IPS DF 4.7 (cell line): ENCODE measurements around the gene NACC2.
A peak's percentile ranks its signal among the peaks of the same experiment; 100 is the strongest.

Experiments
- DNase-seq: peaks from one replicate; pipeline ENCODE4 v3.0.0-alpha.2; 2013; ENCODE audit warnings: low spot score; ENCODE audit errors: extremely low read depth

NACC2 gene

GRCh38 chr9:136058084-136058483 is 37.0 kb downstream of the NACC2 start:
- no peak for DNase-seq

DNA sequence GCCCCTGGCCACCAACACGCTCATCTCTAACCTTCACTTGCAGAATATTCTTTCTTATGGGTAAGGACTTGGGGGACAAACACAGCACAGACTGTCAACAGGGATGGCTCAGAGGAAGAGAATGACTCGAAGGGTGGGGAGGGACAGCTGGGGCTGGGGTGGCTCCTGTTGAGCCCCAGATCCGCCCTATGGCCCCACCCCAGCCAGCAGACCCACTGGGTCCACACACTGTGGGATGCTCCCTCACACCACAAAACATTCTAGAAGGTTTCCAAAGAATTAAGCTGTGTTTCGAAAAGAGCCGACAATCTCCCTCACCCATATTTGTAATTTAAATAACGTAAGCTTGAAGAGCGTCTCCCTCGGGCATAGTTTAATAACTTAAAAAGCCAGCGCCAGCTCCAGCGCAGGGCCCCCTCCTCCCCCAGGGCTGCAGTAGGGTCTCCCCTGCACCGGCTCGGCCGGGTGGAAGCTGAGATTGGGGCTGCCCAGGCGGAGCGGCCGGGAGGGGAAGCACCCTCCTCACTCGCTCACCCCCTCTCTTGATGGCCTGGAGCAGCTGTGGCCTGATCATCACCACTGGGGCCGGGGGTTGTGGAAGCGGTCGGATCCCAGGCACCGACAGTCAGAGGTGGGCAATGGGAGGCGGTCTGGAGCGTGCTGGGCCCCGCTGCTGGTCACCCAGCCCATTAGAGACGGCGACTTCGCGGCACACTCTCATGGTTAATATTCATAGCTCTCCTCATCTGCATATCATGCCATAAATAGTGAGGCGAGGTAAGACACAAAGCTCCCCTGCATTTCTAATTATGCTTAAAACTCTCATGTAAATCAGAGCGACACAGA is 37.6 kb downstream of the NACC2 start:
- DNase-seq: no peak

- no peak for DNase-seq
These were observed 38.4 kb downstream of the NACC2 start for GRCh38 chr9:136056546-136057235.

- DNase-seq: no peak
These were observed 39.2 kb downstream of the NACC2 start for GRCh38 chr9:136055715-136056545.

DNA sequence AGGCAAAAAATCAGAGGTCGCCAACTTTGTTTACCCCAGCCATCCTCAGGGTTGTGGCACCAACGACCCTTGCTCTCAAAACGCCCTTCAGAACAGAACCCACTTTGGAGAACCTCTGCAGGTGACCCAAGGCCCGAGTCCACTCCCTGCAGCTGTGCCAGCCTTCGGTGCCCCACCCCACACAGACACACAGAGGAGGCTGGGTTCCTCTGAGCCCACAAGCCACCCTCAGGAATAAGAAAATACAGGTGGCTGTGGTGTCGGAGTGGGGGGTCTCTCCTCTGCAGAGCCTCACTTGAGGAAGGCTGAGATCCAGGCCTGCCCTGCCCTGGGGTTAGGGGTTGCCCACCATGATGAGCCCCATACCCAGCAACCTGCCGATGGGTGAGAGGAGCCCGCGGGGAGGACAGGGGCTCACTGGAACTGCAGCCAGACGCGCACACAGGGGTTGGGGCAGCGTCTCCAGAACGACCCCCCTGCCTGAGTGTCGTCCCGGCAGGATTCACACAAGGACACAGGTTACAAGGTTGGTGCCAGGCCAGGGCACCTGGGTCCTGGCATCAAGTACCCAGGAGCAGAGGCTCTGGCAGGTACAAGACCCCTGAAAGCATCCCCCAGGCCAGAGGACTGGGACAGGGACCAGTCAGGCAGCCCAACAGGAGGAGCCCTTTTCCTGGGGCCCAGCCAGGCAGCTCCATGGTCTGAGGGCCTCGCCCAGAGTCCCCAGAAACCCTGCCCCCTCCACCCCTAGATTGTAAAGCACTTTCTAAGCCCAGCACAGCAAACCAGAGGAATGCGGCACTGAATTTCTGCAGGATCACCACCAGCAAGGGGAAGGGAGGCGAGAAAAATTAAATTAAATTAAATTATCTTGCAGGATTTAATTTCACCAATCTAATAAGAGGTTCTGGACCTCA is 40.0 kb downstream of the NACC2 start:
- DNase-seq: no peak

DNA sequence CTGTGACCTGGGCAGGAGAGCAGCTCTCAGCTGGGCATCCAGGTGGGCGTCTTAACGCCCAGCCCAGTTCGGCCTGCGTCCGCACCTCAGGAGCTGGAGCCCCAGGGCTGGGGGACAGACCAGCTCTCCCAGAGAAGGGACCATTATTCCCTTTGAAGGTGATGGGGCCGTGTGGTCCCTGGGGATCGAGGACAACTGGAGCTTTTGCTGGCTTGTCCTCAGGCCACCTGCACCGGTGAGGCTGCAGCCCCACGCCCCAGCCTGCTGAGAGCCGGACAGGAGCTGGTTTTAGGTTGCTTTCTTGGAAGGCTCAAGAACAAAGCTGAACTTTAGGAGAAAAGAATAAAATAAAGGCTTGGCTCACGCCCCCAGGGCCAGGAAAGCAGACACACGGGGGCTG is 40.9 kb downstream of the NACC2 start:
- DNase-seq: no peak

DNA sequence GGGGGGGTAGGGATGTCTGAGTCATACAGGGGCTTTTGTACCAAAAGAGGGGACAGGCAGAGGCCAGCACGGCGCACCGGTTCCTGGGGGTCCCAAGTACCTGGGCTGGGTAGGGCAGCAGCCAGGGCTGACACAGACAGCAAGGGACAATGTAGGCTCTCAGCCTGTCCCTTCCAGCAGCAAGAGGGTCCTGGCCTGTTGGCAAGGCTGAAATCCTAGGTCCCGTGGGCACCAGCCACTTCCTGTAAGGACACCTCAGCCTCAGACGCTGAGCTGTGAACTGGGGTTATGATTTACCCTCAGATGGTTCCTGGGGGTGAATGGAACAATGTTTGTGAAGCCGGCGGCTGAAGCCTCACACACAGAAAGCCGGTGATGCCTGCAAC is 41.3 kb downstream of the NACC2 start:
- no peak for DNase-seq

DNA sequence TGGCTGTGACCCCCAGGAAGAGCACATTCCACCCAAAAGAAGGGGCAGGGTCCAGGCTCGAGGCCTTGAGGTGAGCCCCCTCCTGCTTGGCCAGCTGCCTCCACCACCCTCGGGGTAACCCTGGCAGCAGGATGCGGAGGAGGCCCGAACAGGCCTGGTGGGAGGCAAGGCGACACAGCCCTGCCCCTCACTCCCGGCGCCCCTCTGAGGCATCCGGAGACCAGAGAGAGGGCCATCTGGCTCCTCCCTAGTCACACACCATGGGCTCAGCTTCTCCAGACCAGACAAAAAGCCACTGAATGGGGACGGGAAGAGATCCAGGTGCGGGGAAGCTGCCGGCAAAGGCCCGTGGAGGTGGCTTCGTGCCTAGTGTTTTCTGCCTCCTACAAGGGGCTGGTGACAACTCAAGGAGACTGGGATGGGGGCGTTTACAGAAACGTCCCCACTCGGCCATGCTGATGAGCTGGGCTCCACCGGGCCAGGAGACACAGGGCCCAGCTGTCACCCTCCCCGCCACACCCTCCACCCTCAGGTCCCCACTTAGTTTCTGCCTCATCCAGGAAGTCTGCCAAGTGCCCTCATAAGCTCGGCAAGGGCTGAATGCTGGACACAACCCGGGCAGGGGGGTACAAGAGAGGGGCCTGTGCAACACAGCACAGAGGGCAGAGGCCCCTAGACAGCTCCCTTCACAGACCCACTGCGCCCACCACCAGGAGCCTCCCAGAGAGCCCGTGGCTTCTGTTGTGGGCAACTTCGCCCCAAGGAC is 41.9 kb downstream of the NACC2 start:
- no peak for DNase-seq

DNA sequence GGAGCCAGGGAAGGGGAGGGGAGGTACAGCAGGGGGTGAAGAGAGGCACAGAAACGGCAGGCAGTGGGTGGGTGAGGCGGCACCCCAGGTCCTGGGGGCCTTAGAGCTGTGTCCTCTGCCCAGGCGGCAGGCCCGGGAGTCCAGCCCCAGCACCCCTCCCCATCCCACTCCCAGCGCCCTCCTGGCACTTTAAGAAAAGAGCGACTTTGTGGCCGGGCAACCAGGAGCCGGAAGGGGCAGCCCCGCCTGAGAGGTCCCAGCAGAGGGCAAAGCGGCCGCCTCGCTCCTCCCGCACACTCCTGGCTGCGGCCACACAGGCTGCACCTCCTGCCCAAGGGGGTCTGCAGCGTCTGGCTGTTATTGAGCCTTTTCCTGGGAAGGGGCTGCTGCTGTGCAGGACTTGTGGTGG is 42.6 kb downstream of the NACC2 start:
- no peak for DNase-seq

DNA sequence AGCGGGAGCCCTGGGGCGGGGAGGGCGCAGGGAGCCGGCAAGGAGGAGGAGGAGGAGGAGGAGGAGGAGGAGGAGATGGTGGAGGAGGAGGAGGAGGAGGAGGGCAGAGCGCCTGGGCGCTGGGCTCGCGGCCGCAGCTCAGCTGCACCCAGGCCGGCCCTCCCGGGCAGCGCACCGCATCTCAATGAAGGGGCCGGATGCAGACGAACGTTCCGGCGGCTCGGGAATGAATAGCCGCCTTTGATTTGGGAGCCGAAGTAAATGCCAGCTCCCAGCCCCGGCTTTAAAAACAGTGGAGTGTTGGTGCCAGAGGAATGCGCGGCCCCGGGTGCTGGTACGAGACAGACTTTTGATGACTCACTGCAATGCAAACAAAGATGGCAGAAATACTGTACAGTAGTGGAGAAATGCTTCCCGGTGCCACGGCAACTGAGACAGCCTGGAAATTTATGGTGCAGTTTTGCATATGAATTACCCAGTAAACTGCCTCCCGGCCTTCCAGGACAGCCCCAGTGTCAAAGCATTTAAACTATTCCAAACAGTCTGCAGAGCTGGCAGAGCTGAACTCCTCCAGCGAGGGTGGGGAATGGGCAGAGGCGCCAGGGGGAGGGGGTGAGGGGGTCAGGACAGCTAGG is 43.1 kb downstream of the NACC2 start:
- peak; percentile 33 for DNase-seq

DNA sequence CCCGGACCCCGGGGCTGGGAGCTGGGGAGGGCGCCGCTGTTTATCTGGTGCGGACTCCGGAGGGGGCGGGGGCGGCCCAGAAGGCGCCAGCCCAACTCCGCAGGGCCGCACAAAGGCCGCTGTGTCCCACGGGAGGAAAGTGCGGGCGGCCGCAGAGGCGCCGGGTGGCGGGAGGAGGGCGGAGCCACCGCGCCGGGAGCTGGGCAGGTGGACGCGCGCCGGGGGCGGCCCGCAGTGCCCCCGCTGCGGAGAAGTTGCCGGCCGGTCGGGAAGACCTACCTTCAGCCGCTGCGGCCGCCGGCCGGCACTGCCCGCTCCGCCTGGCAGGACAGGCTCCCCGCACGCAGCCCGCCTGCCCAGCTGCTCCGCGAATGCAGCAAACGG is 43.6 kb downstream of the NACC2 start:
- no peak for DNase-seq

- DNase-seq: no peak
These were observed 44.2 kb downstream of the NACC2 start for GRCh38 chr9:136050701-136051452.

DNA sequence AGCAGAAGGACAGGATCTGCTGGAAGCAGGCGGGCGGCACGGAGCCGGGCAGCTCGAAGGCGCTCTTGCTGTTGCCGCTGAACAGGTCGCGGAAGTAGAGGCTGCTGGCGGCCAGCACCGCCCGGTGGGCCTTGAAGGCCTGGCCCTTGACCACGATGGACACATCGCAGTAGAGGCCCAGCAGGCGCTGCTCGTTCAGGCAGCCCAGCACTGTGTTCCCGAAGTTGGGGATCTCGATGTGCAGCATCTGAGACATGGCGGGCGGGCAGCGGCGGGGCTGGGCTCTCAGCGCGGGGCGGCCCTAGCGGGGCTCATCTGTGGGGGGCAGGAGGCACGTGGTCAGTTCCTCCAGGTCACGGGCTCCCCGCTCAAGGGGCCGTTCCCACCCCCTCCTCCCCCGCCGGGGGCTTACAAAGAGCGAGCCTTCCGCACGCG is 44.8 kb downstream of the NACC2 start:
- no peak for DNase-seq

DNA sequence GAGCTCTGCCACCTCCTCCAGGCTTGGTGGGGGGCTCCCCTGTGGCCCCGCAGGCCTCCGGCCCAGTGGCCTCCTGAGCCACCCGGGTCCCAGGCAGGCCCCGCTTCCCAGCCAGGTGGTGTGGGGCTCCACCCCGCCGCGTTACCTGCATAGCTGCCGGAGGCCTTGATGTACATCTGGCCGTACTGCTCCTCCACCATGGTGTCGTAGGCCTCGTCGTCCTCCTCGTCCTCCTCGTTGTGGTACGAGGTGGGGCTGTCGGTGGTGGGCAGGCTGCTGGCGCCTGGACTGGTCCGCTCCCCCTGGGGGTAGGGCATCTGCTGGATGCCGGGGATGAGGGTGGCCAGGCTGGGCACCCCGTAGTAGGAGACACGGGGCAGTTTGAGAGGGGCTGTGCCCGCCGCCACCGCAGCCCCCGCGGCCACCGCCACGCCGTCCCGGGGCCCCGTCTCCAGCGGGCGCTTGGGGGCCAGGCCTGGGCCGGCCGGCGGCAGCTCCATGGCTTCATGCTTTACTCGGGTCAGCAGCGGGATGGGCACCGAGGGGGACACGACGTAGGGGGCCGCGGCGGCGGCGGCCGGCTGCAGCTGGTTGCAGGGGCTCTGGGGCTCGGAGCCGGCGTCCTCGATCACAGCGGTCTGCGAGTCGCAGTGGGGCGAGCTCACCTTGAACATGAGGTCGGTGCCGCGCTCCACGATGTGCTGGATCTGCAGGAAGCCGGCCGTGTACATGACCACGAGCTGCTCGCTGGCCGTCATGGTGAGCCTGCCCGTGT is 45.4 kb downstream of the NACC2 start:
- DNase-seq: no peak

- DNase-seq: no peak
These were observed 46.3 kb downstream of the NACC2 start for GRCh38 chr9:136048560-136049411.

DNA sequence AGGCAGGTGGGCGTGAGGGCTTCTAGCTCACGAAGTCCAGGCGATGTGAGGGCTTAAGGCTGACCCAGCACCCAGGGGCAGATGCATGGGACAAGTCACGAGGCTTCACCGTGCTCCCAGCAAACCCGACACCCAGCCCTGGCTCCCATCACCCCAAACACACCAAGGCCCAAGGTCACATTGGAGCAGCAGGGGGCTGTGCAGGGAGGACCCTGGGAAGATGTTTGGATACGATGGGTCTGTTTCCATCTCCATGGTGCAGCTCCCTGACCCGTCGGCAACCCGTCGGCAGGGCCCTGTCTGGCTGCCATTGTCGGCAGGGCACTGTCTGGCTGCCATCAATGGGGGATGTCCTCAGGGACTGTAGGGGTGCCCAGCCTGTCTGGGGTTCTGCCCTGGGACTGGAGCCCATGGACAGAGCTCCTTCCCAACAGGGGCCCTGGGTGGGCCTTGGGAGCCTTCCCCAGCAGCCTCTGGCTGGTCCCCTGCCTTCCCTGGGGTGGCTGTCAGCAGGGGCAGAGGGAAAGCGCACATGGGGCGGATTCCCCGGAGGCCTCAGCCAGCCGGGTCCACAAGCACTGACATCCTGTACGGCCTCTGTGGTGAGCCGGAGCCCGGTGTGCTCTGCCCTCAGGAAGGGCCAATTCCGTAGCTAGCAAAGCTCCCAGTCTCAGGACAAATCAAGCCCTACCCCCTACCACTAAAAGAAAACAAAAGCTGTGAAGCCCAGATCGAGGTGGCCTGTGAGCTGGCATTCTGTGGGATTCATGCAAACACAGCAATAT is 47.1 kb downstream of the NACC2 start:
- no peak for DNase-seq
